Activated T-helper 1 cell treated with Interleukin-2 at 50 U/mL for 16 hours (primary cell): ENCODE measurements around the gene SIGLEC12.
"Not testable (repeated sequence)": the region's sequence is repeated elsewhere in the genome, so short reads cannot be mapped to it uniquely, and the experiment has no call there.

ENCODE experiments used
- DNase-seq: peaks from one replicate; pipeline ENCODE4 v3.0.0-alpha.2; 2020; ENCODE audit warnings: low read depth

Gene SIGLEC12

GRCh38 chr19:51458051-51458645, 43.5 kb downstream of the SIGLEC12 start, which contains the start of gene SIGLEC8:
Gene SIGLEC8, minus strand, starts transcription at chr19:51458454. Its CDS starts 67 bp downstream, at chr19:51458387.
- DNase-seq = no peak

- DNase-seq = no peak
Observed at GRCh38 chr19:51457351-51458013, 44.1 kb downstream of the SIGLEC12 start.

- DNase-seq = no peak
Observed at GRCh38 chr19:51456541-51457290, 44.9 kb downstream of the SIGLEC12 start.

GRCh38 chr19:51450730-51451307, 50.8 kb downstream of the SIGLEC12 start:
- no peak for DNase-seq

GRCh38 chr19:51448411-51449016, 53.1 kb downstream of the SIGLEC12 start:
- DNase-seq = no peak

- DNase-seq = no peak
Observed at GRCh38 chr19:51448011-51448410, 53.6 kb downstream of the SIGLEC12 start.

- not testable (repeated sequence) for DNase-seq
Observed at GRCh38 chr19:51447510-51447909, 54.1 kb downstream of the SIGLEC12 start.

GRCh38 chr19:51441410-51442390, 59.9 kb downstream of the SIGLEC12 start:
- DNase-seq = peak; percentile 61
